Omental fat pad (tissue), 4 donors: Measurements from ENCODE around the gene KIF25. TPM values are rescaled to one million over a fixed set of nuclear protein-coding genes. Genes with fewer than 3 reads are reported as not detected.

Source experiments
- ATAC-seq: fragments of 150-250 bp; one replicate; pipeline ENCODE4 v1.9.1; 2016; ENCODE audit warnings: mild to moderate bottlenecking, moderate library complexity; ENCODE audit not compliant: low FRiP score
- DNase-seq: peaks from one replicate; pipeline ENCODE4 v3.0.0-alpha.2; 2019; ENCODE audit warnings: low spot score
- total RNA-seq, 4 donors: library from RNA; depleted of rRNA; stranded (reverse); fragments of >200 nt; gene quantifications; one replicate each; pipeline ENCODE4 v1.1.0, GENCODE V29; 2016
- TF ChIP-seq, protein P1 (sequence below), 3 donors: fragments of 450-650 bp; IDR thresholded peaks; one replicate each; pipeline ENCODE4 v1.5.1; 2016 to 2017; ENCODE audit warnings: antibody characterized with exemption in 3 of 3, mild to moderate bottlenecking in 3 of 3, moderate library complexity in 2 of 3

KIF25 gene
- total RNA-seq, 4 donors from 2014 or later: 0.38 to 0.60 TPM; not detected in 2

DNA sequence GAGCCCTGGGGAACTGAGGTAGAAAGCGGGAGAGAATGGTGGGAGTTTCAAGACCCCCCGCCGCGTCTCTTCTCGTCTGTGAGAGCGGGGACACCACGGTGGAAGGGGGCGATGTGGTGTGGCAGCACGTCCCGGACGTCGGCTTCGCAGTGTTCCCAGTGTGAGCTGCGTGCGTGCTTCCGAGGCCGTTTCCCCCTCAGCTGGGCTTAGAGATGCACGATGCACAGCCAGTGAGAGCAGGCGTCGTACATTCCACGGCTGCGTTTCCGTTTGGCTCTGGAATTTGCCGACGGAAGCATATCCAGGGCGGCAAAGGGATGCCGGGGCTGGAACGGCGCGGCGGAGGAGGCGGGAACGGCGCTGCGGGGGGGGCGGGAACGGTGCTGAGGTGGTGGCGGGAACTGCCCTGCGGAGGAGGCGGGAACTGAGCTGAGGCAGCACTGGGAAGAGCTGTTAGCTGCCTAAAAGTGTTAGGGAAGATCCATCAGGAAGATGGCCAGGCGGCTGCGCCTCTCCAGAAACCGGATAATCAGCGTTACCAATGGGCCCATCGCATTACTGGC is 37.7 kb downstream of the KIF25 start:
- TF ChIP-seq, protein P1, sequence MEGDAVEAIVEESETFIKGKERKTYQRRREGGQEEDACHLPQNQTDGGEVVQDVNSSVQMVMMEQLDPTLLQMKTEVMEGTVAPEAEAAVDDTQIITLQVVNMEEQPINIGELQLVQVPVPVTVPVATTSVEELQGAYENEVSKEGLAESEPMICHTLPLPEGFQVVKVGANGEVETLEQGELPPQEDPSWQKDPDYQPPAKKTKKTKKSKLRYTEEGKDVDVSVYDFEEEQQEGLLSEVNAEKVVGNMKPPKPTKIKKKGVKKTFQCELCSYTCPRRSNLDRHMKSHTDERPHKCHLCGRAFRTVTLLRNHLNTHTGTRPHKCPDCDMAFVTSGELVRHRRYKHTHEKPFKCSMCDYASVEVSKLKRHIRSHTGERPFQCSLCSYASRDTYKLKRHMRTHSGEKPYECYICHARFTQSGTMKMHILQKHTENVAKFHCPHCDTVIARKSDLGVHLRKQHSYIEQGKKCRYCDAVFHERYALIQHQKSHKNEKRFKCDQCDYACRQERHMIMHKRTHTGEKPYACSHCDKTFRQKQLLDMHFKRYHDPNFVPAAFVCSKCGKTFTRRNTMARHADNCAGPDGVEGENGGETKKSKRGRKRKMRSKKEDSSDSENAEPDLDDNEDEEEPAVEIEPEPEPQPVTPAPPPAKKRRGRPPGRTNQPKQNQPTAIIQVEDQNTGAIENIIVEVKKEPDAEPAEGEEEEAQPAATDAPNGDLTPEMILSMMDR (IDR thresholded peaks at IDR 0.05): no peak
- no peak for DNase-seq
- peak; percentile 62 for ATAC-seq

DNA sequence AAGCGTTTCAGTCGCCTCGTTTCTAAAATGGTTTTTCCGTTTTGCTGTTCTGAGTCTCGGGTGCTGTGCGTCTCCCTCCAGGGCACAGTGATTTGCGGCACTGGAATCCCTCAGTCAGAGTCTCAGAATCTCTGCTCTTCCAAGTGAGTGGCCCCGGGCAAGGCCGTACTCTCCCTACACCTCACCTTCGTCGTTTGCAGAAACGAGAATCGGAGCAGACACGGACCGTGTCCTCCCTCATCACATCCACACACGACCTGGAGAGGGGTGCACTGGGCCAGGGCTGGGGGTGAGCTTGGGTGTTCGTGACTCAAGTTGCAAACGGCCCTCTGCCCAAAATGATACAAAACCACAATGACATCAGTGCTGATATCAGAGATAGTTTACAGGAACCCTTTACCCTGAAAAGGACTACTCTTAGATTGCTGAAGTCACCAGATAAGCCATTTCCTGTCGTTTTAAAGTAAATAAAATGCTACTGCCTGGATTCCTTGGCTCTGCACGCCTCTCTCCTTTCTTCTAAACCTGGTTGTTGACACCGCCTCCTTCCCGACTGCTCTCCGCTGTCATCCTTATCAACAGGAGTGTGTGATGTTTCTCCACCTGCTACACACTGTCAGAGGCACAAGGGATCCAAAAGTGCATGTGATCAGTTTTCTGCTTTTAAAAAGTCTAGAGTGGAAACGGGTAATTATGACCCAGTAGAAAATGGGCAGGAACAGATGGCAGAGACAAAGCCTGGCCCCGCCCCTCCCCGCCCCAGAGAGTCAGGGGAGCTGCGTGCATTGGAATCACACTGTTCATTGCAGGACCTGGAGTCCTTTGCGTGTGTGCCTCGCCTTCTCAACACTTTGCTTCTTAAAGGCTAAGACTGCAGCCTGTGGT is 38.4 kb downstream of the KIF25 start:
- peak; percentile 18 for ATAC-seq
- DNase-seq: no peak
- TF ChIP-seq, protein P1 (IDR thresholded peaks at IDR 0.05): no peak

DNA sequence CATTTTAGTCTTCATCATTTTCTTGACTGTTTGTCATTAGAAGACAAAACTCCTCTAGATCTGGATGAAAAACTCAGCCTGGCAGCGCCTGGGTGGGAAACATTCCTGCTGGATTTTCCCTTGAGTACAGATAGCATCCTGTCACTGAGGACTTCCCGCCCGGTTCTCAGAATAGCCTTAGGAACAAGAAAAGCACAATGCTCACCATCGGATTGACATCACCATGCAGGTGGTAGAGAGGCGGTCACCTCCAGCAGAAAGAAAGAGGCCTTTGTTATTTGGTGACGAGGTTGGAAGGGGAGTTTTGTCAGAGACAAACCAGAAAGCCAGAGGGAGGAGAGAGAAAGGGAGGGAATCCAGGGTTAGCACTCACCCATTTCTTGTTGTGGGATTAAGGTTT is 39.8 kb downstream of the KIF25 start:
- ATAC-seq: no peak
- no peak for DNase-seq
- TF ChIP-seq, protein P1 (IDR thresholded peaks at IDR 0.05): no peak

DNA sequence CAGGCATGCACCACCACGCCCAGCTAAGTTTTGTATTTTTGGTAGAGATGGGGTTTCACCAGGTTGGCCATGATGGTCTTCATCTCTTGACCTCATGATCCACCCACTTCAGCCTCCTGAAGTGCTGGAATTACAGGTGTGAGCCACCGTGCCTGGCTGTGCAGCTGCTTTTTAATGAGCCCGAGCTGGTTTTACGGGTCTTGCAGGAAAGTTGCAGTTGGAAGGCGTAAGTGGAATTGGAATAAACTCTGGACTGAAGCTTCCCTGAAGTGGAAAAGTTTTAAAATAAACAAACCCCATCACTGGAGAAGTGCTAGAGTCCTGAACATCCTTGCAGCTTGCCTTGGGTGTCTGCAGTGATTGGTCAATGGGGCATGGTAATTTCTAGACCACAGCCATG is 40.4 kb downstream of the KIF25 start:
- DNase-seq (no peak), ATAC-seq (no peak)
- TF ChIP-seq, protein P1 (IDR thresholded peaks at IDR 0.05): no peak

DNA sequence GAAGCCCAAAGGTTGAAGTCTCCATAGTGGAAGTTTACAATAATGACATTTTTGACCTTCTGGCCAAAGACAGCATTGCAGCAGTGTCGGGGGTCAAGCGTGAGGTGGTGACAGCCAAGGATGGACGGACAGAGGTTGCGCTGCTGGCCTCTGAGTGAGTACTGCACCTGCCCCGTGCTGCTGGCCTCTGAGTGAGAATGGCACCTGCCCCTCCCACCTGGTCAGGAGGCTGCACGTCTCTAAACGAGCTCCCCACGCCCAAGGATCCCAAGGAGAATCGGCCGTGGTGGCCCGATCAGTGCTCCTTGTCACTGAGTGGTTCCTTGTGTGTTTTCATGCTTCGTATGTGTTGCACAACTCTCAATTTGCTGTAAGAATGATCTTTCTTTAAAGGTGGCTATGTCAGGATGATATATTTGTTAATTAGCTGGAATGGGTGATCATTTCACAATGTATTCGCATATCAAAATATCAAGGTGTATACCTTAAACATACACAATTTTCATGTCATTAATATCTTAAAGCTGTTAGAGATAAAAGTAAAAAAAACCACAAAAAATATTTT is 41.2 kb downstream of the KIF25 start:
- DNase-seq: no peak
- ATAC-seq: no peak
- TF ChIP-seq, protein P1 (IDR thresholded peaks at IDR 0.05): no peak

DNA sequence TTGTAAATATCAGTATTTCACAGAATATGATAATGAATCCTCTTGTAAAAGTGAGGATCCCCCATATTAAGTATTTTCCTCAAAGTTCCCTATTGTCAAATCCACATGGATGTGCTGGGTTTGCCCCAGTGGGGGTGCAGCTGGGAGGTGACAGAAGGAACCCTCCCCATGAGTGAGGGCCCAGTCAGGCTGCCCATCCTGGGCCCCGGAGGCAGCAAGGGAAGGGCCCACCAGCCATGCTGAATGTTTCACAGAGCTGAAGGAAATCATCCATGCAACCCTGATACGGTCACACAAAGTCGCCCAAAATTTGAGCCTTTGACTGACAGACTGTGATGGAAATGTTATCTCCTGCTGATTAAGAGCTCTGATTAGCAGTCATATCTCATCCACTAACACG is 41.8 kb downstream of the KIF25 start:
- TF ChIP-seq, protein P1 (IDR thresholded peaks at IDR 0.05): no peak
- ATAC-seq (no peak), DNase-seq (no peak)
